Adipocyte (in vitro differentiated cells): Measurements from ENCODE around the gene CILP.
"Not testable (repeated sequence)": the region's sequence is repeated elsewhere in the genome, so short reads cannot be mapped to it uniquely, and the experiment has no call there.

Source experiments
- DNase-seq: peaks from one replicate; pipeline ENCODE4 v3.0.0-alpha.2; 2015; ENCODE audit warnings: low read depth
- H3K27me3 ChIP-seq: replicated peaks from 2 replicates; pipeline ENCODE4 v1.7.0; 2013; ENCODE audit warnings: mild to moderate bottlenecking, low read length, moderate library complexity; ENCODE audit not compliant: control insufficient read depth, insufficient read depth
- H3K36me3 ChIP-seq: 2 replicates; pipeline ENCODE4 v1.7.0; 2013; ENCODE audit warnings: low read length, mild to moderate bottlenecking, moderate library complexity; ENCODE audit not compliant: control insufficient read depth, insufficient read depth, severe bottlenecking
- H3K4me1 ChIP-seq: 2 replicates; pipeline ENCODE4 v1.7.0; 2013; ENCODE audit warnings: mild to moderate bottlenecking, low read length, moderate library complexity; ENCODE audit not compliant: control insufficient read depth, insufficient read depth
- H3K4me3 ChIP-seq: 2 replicates; pipeline ENCODE4 v1.7.0; 2013; ENCODE audit warnings: mild to moderate bottlenecking, low read length, moderate library complexity
- H3K9ac ChIP-seq: 2 replicates; pipeline ENCODE4 v1.7.0; 2013; ENCODE audit warnings: mild to moderate bottlenecking, low read length, moderate library complexity
- H3K9me3 ChIP-seq: 2 replicates; pipeline ENCODE4 v1.7.0; 2013; ENCODE audit warnings: mild to moderate bottlenecking, low read length, moderate library complexity; ENCODE audit not compliant: control insufficient read depth

The CILP gene

DNA sequence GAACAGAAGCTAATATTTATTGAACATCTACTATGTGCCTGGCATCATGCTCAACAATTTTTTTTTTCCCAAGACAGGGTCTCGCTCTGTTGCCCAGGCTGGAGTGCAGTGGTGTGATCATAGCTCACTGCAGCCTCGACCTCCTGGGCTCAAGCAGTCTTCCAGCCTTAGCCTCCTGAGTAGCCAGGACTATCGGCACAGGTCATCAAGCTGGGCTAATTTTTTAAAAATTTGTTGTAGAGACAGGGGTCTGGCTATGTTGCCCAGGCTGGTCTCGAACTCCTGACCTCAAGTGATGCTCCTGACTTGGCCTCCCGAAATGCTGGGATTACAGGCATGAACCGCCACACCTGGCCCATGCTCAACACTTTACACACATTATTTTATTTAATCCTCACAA is 35.7 kb upstream of the CILP start:
- Histone ChIP-seq H3K27me3 (no peaks in the 10 kb centered on the region), H3K4me1 (peaks cover 14% of the 10 kb centered on the region), H3K9me3 (no peaks in the 10 kb centered on the region), H3K36me3 (no peaks in the 10 kb centered on the region), H3K4me3 (no peak overlapping the region), H3K9ac (no peak overlapping the region)
- DNase-seq, result no peak

DNA sequence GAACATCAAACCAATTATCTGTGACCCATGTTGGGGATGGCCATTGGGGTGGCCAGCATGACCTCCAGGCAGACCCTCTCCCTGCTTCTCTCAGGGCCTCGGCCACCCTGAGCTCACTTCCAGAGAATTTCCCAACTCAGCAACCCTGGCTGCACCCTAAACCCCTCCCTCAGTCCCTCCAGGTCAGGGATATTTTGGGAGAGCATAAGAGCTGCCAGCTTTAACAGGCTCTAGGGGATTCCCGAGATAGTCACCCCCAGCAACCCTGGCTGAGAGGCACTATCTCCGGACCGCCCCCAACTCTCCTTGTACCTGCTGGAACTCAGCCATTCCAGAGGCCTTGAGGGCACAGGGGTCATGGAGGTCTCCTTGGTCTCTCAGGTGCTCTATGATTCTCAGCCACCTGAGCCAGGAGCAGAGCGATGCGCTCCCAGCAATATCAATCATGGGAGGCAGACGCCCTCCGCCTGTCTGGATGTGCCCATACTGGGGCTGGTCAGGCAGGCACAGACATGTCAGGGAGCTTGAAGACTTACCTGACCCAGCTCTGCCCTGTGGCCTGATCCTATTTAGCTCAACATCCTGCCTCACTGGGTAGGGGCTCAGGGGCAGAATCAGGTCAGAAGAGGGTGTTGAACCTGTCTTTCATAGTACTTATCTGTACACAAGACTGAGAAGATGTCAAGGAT is 34.9 kb upstream of the CILP start:
- Histone ChIP-seq H3K27me3 (no peaks in the 10 kb centered on the region), H3K4me3 (no peak overlapping the region)
- DNase-seq, result no peak

DNA sequence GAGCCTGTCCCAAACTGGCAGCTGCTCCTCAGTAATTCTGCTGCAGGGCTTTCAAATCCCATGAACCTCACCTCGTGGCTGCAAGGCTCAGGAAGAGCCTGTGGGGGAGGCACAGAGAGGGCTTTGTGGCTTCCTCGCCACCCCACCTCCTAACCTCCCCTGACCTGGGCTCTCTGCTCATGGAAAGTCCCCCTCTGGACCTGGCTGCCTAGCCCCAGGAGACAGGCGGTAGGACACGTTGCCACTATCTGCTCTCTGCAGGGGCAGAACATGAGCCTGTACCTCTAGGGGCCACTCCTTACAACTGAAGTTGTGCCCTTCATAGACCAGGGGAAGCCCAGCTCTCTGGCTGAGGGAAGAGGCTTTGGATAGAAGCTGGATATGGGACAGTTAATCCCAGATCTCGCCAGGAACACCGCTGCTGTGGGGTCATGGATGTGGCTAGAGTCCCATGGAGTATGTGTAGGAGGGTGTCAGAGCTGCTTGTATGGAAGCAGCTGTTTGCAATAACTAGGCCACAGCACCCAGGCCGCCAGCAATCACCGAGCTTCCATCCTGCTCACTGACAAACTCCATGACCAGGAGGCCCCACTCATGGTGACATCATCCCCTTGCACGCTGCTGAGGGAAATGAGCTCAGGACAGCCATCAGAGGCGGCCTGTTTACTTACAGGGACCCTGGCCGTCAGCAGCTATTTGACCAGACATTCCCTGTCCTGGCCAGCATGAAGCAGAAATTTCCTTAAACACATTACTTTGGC is 34.0 kb upstream of the CILP start:
- Histone ChIP-seq H3K9me3 (no peaks in the 10 kb centered on the region), H3K27me3 (no peaks in the 10 kb centered on the region), H3K4me1 (peaks cover 14% of the 10 kb centered on the region), H3K9ac (no peak overlapping the region), H3K36me3 (no peaks in the 10 kb centered on the region), H3K4me3 (no peak overlapping the region)
- DNase-seq, result peak; percentile 61

More for the DNA sequence above, 34.9 kb upstream of the CILP start:
- H3K4me1 ChIP-seq, result peaks cover 14% of the 10 kb centered on the region
- H3K9me3 ChIP-seq, result no peaks in the 10 kb centered on the region
- H3K36me3 ChIP-seq, result no peaks in the 10 kb centered on the region
- H3K9ac ChIP-seq, result no peak overlapping the region

DNA sequence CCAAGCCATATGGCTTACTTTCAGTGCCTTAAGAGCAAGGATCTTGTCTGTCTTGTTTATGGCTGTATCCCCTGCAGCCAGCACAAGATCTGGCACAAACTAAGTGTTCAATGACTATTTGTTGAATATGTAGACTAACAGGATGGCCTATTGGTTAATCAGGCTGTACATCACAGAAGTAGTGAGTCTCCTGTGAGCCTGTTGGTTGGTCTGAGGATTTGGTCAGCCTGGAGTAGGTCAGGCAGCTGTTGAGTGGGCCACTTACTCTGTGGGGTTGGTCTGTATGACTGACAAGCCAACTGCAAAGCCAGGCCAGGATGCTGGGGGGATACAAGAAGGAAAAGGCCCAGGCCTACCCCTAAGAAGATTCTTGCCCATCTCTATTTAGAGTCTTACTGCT is 33.4 kb upstream of the CILP start:
- Histone ChIP-seq H3K9me3 (no peaks in the 10 kb centered on the region), H3K4me1 (peaks cover 14% of the 10 kb centered on the region), H3K27me3 (no peaks in the 10 kb centered on the region), H3K4me3 (no peak overlapping the region), H3K9ac (no peak overlapping the region), H3K36me3 (no peaks in the 10 kb centered on the region)
- no peak for DNase-seq

DNA sequence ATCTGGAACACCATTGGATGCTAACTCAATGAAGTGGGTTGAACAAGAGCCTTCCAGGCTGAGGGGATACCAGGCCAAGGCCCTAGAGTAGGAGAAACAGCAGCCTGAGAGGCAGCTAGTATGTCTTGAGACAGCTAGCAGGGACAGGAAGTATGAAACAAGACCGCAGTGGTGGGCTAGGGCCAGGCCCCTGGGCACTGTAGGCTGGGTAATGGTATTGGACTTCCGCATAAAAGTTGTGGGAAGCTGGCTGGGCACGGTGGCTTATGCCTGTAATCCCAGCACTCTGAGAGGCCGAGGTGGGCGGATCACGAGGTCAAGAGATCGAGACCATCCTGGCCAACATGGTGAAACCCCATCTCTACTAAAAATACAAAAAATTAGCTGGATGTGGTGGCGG is 25.2 kb upstream of the CILP start:
- not testable (repeated sequence) for H3K27me3 ChIP-seq, H3K36me3 ChIP-seq, H3K9me3 ChIP-seq, H3K4me3 ChIP-seq, H3K9ac ChIP-seq, DNase-seq
- peaks cover 34% of the 10 kb centered on the region for H3K4me1 ChIP-seq

DNA sequence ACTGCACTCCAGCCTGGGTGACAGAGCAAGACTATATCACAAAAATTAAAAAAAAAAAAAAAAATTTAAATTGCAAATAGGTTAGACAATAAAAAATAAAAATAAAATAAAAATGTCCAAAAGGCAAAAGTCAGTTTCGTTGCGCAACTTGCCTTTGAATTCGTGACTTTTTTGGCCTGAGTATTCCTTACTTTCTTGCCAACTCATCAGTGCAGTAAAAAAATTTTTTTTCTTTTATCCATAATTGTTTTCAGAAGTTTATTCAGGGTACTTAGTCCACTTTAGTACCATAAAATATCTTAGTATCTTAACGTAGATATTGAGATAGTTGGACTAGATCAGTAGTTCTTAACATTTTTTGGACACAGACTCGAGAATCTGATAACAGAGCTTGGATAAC is 22.4 kb upstream of the CILP start:
- Histone ChIP-seq H3K27me3 (no peaks in the 10 kb centered on the region), H3K4me3 (no peak overlapping the region), H3K9ac (no peak overlapping the region), H3K4me1 (peaks cover 39% of the 10 kb centered on the region), H3K9me3 (no peaks in the 10 kb centered on the region), H3K36me3 (no peaks in the 10 kb centered on the region)
- DNase-seq, result no peak

DNA sequence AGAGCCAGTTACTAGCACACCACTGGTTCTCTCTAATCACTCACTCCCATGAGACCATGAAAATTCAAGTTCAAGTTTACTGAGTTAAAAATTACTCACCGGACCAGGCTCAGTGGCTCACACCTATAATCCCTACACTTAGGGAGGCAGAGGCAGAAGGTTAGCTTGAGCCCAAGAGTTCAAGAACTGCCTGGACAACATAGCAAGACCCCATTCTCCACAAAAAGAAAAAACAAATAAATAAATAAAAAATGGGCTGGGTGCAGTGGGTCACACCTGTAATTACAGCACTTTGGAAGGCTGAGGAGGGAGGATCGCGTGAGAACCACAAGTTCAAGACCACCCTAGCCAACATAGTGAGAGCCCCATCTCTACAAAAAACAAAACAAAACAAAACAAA is 21.2 kb upstream of the CILP start:
- Histone ChIP-seq H3K9me3 (no peaks in the 10 kb centered on the region), H3K4me1 (peaks cover 37% of the 10 kb centered on the region), H3K36me3 (no peaks in the 10 kb centered on the region), H3K9ac (no peak overlapping the region), H3K4me3 (no peak overlapping the region), H3K27me3 (no peaks in the 10 kb centered on the region)
- no peak for DNase-seq

DNA sequence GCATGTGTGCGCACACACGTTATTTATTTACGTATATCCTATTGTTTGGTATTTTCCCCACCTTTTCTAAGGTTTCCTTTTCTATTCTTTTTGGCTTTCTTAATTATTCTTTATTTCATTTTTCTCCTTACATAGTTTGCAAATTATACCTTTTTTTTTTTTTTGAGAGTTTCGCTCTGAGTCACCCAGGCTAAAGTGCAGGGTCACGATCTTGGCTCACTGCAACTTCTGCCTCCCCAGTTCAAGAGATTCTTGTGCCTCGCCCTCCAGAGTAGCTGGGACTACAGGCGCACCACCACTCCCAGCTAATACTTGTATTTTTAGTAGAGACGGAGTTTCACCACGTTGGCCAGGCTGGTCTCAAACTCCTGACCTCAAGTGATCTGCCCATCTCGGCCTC is 20.0 kb upstream of the CILP start:
- DNase-seq, result no peak
- Histone ChIP-seq H3K36me3 (no peaks in the 10 kb centered on the region), H3K9me3 (no peaks in the 10 kb centered on the region), H3K27me3 (no peaks in the 10 kb centered on the region), H3K4me3 (no peak overlapping the region), H3K9ac (no peak overlapping the region), H3K4me1 (peaks cover 28% of the 10 kb centered on the region)

DNA sequence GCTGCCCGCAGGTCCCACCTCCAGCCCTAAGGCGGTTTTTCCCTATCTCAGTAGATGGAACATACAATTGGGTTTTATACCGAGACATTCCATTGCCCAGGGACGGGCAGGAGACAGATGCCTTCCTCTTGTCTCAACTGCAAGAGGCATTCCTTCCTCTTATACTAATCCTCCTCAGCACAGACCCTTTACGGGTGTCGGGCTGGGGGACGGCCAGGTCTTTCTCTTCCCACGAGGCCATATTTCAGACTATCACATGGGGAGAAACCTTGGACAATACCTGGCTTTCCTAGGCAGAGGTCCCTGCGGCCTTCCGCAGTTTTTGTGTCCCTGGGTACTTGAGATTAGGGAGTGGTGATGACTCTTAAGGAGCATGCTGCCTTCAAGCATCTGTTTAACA is 15.6 kb upstream of the CILP start:
- H3K9me3 ChIP-seq, H3K27me3 ChIP-seq, H3K4me3 ChIP-seq, H3K4me1 ChIP-seq, DNase-seq, H3K9ac ChIP-seq, H3K36me3 ChIP-seq: not testable (repeated sequence)

DNA sequence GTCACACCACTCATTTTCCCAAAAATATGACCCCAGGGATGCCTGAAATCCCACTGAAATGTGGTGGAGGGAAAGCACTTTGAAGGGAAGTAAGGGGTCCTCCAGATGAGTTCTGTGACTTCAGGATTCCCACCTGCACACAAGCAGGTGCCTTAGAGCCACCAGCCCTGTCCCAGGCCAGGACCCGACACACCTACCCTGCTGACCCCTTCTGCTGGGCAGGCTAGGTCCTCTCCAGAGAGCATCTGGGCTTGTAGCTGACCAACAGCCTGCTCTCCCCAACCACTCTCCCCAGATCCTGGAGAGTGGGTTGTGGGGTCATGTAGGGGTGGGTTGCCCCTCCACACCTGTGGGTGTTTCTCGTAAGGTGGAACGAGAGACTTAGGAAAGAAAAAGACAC is 14.9 kb upstream of the CILP start:
- Histone ChIP-seq H3K36me3 (no peaks in the 10 kb centered on the region), H3K9me3 (no peaks in the 10 kb centered on the region), H3K9ac (no peak overlapping the region), H3K27me3 (no peaks in the 10 kb centered on the region), H3K4me1 (peaks cover 3% of the 10 kb centered on the region), H3K4me3 (no peak overlapping the region)
- DNase-seq, result no peak

DNA sequence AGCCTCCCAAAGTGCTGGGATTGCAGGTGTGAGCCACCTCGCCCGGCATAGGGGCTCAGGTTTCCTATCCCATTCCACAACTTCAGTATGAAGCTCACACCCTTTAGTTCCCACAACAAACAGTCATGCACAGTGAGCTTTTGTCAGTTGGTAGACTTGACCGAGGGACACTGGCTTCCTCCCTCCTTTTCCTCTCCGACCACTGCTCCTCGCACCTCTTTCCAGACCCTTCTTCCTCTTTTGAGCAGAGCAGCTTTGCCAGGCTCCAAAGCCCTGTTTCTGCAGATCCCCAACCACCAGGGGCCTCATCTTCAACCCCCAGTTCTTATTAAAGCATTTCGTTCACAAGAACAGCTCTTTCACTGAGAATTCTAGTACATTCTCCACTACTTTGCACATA is 12.7 kb upstream of the CILP start:
- Histone ChIP-seq H3K9ac (no peak overlapping the region), H3K27me3 (no peaks in the 10 kb centered on the region), H3K4me1 (no peaks in the 10 kb centered on the region), H3K36me3 (no peaks in the 10 kb centered on the region), H3K9me3 (no peaks in the 10 kb centered on the region), H3K4me3 (no peak overlapping the region)
- DNase-seq, result no peak
